ENCODE data around the gene ABCG1. TPM values are rescaled to one million over a fixed set of nuclear protein-coding genes. Genes with fewer than 3 reads are reported as not detected.

The ABCG1 gene
- total RNA-seq, 4 donors from 2014 or later, result 3.4 to 43.3 (median 10.3) TPM

DNA sequence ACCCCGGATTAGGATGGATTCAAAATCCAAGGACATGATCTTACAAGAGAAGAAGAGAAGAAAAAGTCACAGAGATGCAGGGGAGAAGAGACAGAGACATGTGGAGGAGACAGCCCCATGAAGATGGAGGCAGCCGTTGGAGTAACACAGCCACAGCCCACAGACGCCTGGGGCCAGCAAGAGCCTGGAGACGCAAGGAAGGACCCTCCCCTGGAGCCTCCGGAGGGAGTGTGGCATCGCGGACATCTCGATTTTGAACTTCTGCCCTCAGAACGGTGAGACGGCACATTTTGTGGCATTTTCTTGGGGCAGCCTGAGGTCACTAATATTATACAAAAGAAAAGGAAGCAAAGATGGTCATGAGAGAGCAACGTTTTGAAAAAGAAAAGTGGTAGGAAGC, 28.8 kb downstream of the ABCG1 start:
- H3K36me3 ChIP-seq, result no peaks in the 10 kb centered on the region
- TF ChIP-seq, protein P1, sequence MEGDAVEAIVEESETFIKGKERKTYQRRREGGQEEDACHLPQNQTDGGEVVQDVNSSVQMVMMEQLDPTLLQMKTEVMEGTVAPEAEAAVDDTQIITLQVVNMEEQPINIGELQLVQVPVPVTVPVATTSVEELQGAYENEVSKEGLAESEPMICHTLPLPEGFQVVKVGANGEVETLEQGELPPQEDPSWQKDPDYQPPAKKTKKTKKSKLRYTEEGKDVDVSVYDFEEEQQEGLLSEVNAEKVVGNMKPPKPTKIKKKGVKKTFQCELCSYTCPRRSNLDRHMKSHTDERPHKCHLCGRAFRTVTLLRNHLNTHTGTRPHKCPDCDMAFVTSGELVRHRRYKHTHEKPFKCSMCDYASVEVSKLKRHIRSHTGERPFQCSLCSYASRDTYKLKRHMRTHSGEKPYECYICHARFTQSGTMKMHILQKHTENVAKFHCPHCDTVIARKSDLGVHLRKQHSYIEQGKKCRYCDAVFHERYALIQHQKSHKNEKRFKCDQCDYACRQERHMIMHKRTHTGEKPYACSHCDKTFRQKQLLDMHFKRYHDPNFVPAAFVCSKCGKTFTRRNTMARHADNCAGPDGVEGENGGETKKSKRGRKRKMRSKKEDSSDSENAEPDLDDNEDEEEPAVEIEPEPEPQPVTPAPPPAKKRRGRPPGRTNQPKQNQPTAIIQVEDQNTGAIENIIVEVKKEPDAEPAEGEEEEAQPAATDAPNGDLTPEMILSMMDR (IDR thresholded peaks at IDR 0.05 in 4 of 5, conservative IDR thresholded peaks at IDR 0.05 in 1 of 5), result no peak
- TF ChIP-seq POLR2A (IDR thresholded peaks at IDR 0.05), result no peak
- in situ Hi-C loops (cut with MboI; ENCODE audit: low sequenced_read_pairs in 4 of 4), result no loop called here

DNA sequence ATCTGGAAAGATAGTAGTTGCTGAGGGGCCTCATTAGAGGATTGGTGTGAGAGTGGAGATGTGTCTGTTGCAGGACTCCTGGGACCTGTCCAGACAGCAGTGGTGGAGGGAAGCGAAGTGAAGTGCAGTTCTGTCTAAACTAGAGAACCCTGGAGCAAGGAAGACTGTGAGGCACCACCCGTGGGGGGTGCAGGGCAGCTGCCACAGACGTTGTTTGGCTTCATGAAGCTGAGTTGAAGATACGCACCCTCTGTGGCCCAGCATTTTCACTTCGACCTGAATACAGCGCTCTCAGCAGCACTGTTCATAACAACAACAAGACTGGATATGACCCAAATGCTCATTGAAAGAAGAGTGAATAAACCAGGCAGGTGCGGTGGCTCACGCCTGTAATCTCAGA, 29.3 kb downstream of the ABCG1 start:
- Histone ChIP-seq H3K36me3 (no peaks in the 10 kb centered on the region), H3K27ac (no peak overlapping the region), H3K4me1 (peaks cover 0 to 12% of the 10 kb centered on the region in 2 donors), H3K27me3 (no peaks in the 10 kb centered on the region), H3K9me3 (no peaks in the 10 kb centered on the region), H3K4me3 (no peak overlapping the region)
- ATAC-seq, result no peak
- TF ChIP-seq, protein P1 (IDR thresholded peaks at IDR 0.05 in 4 of 5, conservative IDR thresholded peaks at IDR 0.05 in 1 of 5), result no peak
- no peak for TF ChIP-seq POLR2A (IDR thresholded peaks at IDR 0.05)
- intact Hi-C loops (cut with DNase I; ENCODE audit: low total_unique reads) (loop anchor here (5.0 kb wide), 1 partner anchor 41 kb away; no protein-coding TSS in a partner anchor), in situ Hi-C loops (cut with MboI; ENCODE audit: low sequenced_read_pairs in 4 of 4) (no loop called here)
- DNase-seq, result no peak

More for the DNA sequence above, 28.8 kb downstream of the ABCG1 start:
- H3K9me3 ChIP-seq, result no peaks in the 10 kb centered on the region
- H3K27me3 ChIP-seq, result no peaks in the 10 kb centered on the region
- no peak for DNase-seq
- H3K27ac ChIP-seq, result no peak overlapping the region
- intact Hi-C loops (cut with DNase I; ENCODE audit: low total_unique reads), result loop anchor here (5.0 kb wide), 1 partner anchor 40 kb away; no protein-coding TSS in a partner anchor
- no peak for ATAC-seq
- H3K4me1 ChIP-seq, result peaks cover 0 to 12% of the 10 kb centered on the region in 2 donors
- no peak overlapping the region for H3K4me3 ChIP-seq

DNA sequence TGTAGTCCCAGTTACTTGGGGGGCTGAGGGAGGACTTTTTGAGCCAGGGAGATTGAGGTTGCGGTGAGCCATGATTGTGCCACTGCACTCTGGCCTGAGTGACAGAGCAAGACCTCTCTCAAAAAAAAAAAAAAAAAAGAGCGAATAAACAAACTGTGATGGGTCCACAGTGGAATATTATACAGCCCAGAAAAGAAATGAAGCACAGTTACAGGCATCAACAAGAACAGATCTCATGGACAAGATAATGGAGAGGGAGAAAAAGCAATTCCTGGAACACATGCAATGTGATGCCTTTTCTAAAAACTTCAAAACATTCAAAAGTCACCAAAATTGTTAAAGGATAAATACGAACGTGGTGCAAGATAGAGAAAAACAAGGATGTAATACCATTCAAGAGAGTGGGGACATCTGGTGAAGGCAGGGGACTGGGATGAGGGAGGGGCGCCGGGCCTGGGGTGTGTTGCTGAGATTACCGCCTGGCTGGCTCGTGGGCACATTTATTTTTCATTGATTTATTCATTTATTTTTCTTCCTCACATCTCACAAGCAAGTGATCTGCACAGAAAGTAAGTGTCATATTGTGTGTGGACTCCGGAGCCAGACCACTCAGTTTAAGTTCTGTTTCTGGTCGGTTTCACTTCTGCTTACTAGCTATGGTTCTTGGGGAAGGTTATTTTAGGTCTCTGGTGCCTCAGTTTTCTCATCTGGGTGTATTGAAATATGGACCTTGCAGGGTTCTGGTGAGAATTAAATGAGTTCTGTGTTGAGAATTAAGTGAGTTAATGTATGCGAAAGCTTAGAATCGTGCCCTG, 30.1 kb downstream of the ABCG1 start:
- intact Hi-C loops (cut with DNase I; ENCODE audit: low total_unique reads), result loop anchor here (5.0 kb wide), 1 partner anchor 42 kb away; no protein-coding TSS in a partner anchor

DNA sequence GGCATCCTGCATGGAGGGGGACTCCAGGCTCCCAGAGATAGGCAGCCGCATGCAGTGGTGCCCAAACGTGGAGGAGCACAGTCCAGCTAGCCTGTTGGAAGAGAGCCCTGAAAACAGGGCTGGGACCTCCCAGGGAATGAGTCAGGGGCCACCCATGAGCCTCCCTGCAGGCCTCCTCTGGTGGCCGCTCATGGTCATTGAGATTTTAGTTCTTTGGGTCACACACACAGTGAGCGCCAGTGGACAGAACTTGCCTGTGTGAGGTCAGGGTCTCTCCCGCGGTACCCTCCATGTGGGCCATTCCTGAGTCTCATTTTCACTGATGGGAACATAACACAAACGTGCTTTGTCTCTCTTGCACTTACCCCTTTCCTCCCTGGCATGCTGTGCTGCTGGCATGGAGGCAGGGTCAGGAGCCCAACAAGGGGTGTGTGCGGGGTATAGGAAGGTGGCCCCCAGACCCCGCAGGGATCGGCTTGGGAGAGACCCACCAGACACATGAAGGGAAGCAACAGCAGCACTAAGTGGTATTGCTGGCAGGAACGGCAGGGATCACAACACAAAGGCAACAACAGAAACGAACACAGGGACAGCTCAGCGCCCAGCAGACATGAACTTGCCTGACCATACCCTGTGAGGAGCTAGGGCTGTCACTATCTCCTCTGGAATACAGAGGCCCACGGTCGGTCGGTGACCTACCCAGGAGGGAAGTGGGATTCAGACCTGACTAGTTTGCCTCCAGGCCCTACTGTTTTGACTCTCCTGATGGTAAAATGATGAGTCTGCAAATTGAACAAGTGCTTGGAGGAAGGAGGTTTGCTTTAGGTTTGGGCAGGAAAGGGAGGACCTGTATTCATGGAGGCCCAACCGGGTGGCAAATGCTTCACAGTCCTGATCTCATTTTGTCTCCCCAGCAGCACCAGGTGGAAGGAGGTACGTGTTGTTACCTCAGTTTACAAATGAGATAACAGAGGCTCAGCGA, 31.8 kb downstream of the ABCG1 start:
- TF ChIP-seq POLR2A (IDR thresholded peaks at IDR 0.05), result no peak
- TF ChIP-seq, protein P1 (IDR thresholded peaks at IDR 0.05 in 4 of 5, conservative IDR thresholded peaks at IDR 0.05 in 1 of 5), result no peak
- H3K4me1 ChIP-seq, result peaks cover 0 to 8% of the 10 kb centered on the region in 2 donors
- no peaks in the 10 kb centered on the region for H3K27me3 ChIP-seq
- ATAC-seq (no peak), DNase-seq (no peak)
- H3K36me3 ChIP-seq, result no peaks in the 10 kb centered on the region
- H3K9me3 ChIP-seq, result no peaks in the 10 kb centered on the region
- in situ Hi-C loops (cut with MboI; ENCODE audit: low sequenced_read_pairs in 4 of 4) (loop anchor here in 3 of 4 donors (10.0 kb wide), 3 partner anchors 46 to 96 kb away; no protein-coding TSS in a partner anchor), intact Hi-C loops (cut with DNase I; ENCODE audit: low total_unique reads) (no loop called here)
- H3K4me3 ChIP-seq, result no peak overlapping the region
- no peak overlapping the region for H3K27ac ChIP-seq

More for the DNA sequence above, 30.1 kb downstream of the ABCG1 start:
- H3K27ac ChIP-seq, result no peak overlapping the region
- in situ Hi-C loops (cut with MboI; ENCODE audit: low sequenced_read_pairs in 4 of 4), result no loop called here
- DNase-seq (no peak), ATAC-seq (no peak)
- no peak overlapping the region for H3K4me3 ChIP-seq
- H3K4me1 ChIP-seq, result peaks cover 0 to 12% of the 10 kb centered on the region in 2 donors
- H3K36me3 ChIP-seq, result no peaks in the 10 kb centered on the region
- H3K27me3 ChIP-seq, result no peaks in the 10 kb centered on the region
- no peaks in the 10 kb centered on the region for H3K9me3 ChIP-seq
- no peak for TF ChIP-seq POLR2A (IDR thresholded peaks at IDR 0.05)
- TF ChIP-seq, protein P1 (IDR thresholded peaks at IDR 0.05 in 4 of 5, conservative IDR thresholded peaks at IDR 0.05 in 1 of 5), result no peak
